Inflammatory macrophage (primary cell): ENCODE data around the gene COQ4.
"Not testable (repeated sequence)": the region's sequence is repeated elsewhere in the genome, so short reads cannot be mapped to it uniquely, and the experiment has no call there.

Source experiments
- DNase-seq, 2 donors: peaks; one replicate each; pipeline ENCODE4 v3.0.0-alpha.2; 2020 to 2022

Gene COQ4

GRCh38 chr9:128298535-128299482, 23.8 kb upstream of the COQ4 start:
- DNase-seq = no peak

GRCh38 chr9:128304136-128304970, 18.3 kb upstream of the COQ4 start:
- no peak for DNase-seq

GRCh38 chr9:128304971-128305288, 17.7 kb upstream of the COQ4 start:
- no peak for DNase-seq

- no peak for DNase-seq
These were observed 13.1 kb upstream of the COQ4 start for GRCh38 chr9:128309551-128309950.

- no peak for DNase-seq
These were observed 12.2 kb upstream of the COQ4 start for GRCh38 chr9:128310461-128310860.

- no peak for DNase-seq
These were observed 7.9 kb upstream of the COQ4 start for GRCh38 chr9:128314697-128315096.

- DNase-seq = no peak
These were observed 6.2 kb upstream of the COQ4 start for GRCh38 chr9:128316421-128316820.

GRCh38 chr9:128317629-128318028, 5.0 kb upstream of the COQ4 start:
- DNase-seq = no peak

- DNase-seq = no peak
These were observed 1.3 kb upstream of the COQ4 start for GRCh38 chr9:128321343-128321742.

- no peak for DNase-seq
These were observed 698 bp upstream of the COQ4 start for GRCh38 chr9:128321879-128322403.

- no peak for DNase-seq
These were observed 632 bp downstream of the COQ4 start for GRCh38 chr9:128323212-128323730.

GRCh38 chr9:128323791-128324190, 1.2 kb downstream of the COQ4 start:
- DNase-seq = peak; percentile 14 to 52

- DNase-seq = no peak
These were observed 1.8 kb downstream of the COQ4 start for GRCh38 chr9:128324401-128324800.

GRCh38 chr9:128325629-128326028, 3.0 kb downstream of the COQ4 start:
- no peak for DNase-seq

GRCh38 chr9:128333451-128333869, 10.8 kb downstream of the COQ4 start:
- DNase-seq = no peak

- DNase-seq = no peak
These were observed 12.5 kb downstream of the COQ4 start for GRCh38 chr9:128335161-128335560.

- no peak for DNase-seq
These were observed 13.3 kb downstream of the COQ4 start for GRCh38 chr9:128335914-128336313.

- no peak for DNase-seq
These were observed 15.3 kb downstream of the COQ4 start for GRCh38 chr9:128337936-128338335.

GRCh38 chr9:128338852-128339614, 16.4 kb downstream of the COQ4 start:
- not testable (repeated sequence) for DNase-seq

- peak; percentile 66 to 86 for DNase-seq
These were observed 17.4 kb downstream of the COQ4 start, which contains the start of gene SLC27A4 for GRCh38 chr9:128339761-128340690. Gene SLC27A4 (plus strand): TSS chr9:128340527. CDS start chr9:128343133, 2,606 bp downstream.
